Spleen (tissue), 11 donors: ENCODE measurements around the gene IFT80. TPM values are rescaled to one million over a fixed set of nuclear protein-coding genes. Genes with fewer than 3 reads are reported as not detected.

Experiments
- DNase-seq: peaks from one replicate; pipeline ENCODE4 v3.0.0-alpha.2; 2020
- H3K27ac ChIP-seq, 8 donors: fragments of 200-600 bp; sonication (generic) in 7 of 8; 1 replicate in 4 of 8; 2 replicates in 4 of 8; pipeline versions ENCODE4 v1.5.0 to v1.8.0; 2016 to 2021; ENCODE audit warnings: inconsistent platforms in 4 of 8, mild to moderate bottlenecking in 4 of 8, moderate library complexity in 1 of 8
- H3K27me3 ChIP-seq, 7 donors: fragments of 200-600 bp; sonication (generic) in 6 of 7; replicated peaks in 1 of 7; 1 replicate in 4 of 7; 2 replicates in 3 of 7; pipeline versions ENCODE4 v1.5.0 to v1.8.0; 2016 to 2021; ENCODE audit warnings: inconsistent platforms in 3 of 7, mild to moderate bottlenecking in 1 of 7
- H3K36me3 ChIP-seq, 6 donors: fragments of 200-600 bp; sonication (generic) in 5 of 6; 1 replicate in 4 of 6; 2 replicates in 2 of 6; pipeline versions ENCODE4 v1.5.0 to v1.8.0; 2016 to 2021; ENCODE audit warnings: inconsistent platforms in 2 of 6
- H3K4me1 ChIP-seq, 6 donors: fragments of 200-600 bp; sonication (generic) in 5 of 6; 1 replicate in 3 of 6; 2 replicates in 3 of 6; pipeline versions ENCODE4 v1.5.0 to v1.8.0; 2016 to 2021; ENCODE audit warnings: inconsistent platforms in 3 of 6
- H3K4me3 ChIP-seq, 8 donors: fragments of 200-600 bp; sonication (generic) in 7 of 8; 1 replicate in 4 of 8; 2 replicates in 4 of 8; pipeline versions ENCODE4 v1.5.0 to v1.8.0; 2016 to 2021; ENCODE audit warnings: inconsistent platforms in 4 of 8, mild to moderate bottlenecking in 4 of 8, moderate library complexity in 2 of 8
- H3K9me3 ChIP-seq, 8 donors: fragments of 200-600 bp; sonication (generic) in 7 of 8; 1 replicate in 4 of 8; 2 replicates in 4 of 8; pipeline versions ENCODE4 v1.5.0 to v1.8.0; 2016 to 2021; ENCODE audit warnings: inconsistent platforms in 4 of 8
- CTCF ChIP-seq, 11 experiments: fragments of 200-600 bp in 7 of 11; fragments of 450-650 bp in 4 of 11; sonication (generic) in 4 of 11; IDR thresholded peaks in 8 of 11; conservative IDR thresholded peaks in 3 of 11; 1 replicate in 7 of 11; 2 replicates in 4 of 11; pipeline versions ENCODE4 v1.4.0 to v1.8.0; 2016 to 2021; ENCODE audit warnings: antibody characterized with exemption in 11 of 11, inconsistent platforms in 4 of 11, mild to moderate bottlenecking in 1 of 11
- POLR2A ChIP-seq, 3 donors: fragments of 450-650 bp; IDR thresholded peaks; one replicate each; pipeline ENCODE4 v1.5.1; 2017; ENCODE audit warnings: antibody characterized with exemption in 3 of 3, mild to moderate bottlenecking in 1 of 3
- POLR2AphosphoS5 ChIP-seq, 3 donors: sonication (generic); formaldehyde crosslinking; IDR thresholded peaks; one replicate each; pipeline ENCODE4 v1.5.1; 2017; ENCODE audit warnings: antibody characterized with exemption in 3 of 3
- WGBS, 5 donors: extraction: QIAGEN DNeasy Blood & Tissue Kit in 3 of 5; methylation state at CpG; one replicate each; pipeline versions ENCODE4 v1.1.5 to v1.1.7; 2013 to 2018; 5-methylcytosine and 5-hydroxymethylcytosine counted together
- intact Hi-C: fragments of 100-400 bp; cut with DNase I; formaldehyde crosslinking; loops from one replicate; pipeline ENCODE4 v1.15.0; 2023; ENCODE audit warnings: low total_unique reads
- polyA plus RNA-seq, 3 donors: library from polyadenylated mRNA; stranded (reverse); fragments of 200-250 nt; gene quantifications; one replicate each; pipeline ENCODE4 v1.2.1, GENCODE V29; 2013
- total RNA-seq, 7 donors: library from RNA; depleted of rRNA in 3 of 7; stranded (reverse); fragments of >200 nt in 3 of 7; fragmentation: NEBNext Ultra II Directional in 4 of 7; extraction: Animal tissue kit (Norgen Biotek cat#: 25700) in 4 of 7; gene quantifications; one replicate each; pipeline versions ENCODE4 v1.1.0 to v1.2.1, GENCODE V29; 2016 to 2021
- donor health status: healthy with polysubstance abuse.
- donor health status: DM: no; HTN: no; CAD: no; lungs with moderate emphysema.
- donor health status: DM: no; HTN: no; CAD: no.
- donor health status: Bipolar disorder and iron deficiency.
- donor health status: healthy.
- donor health status: DM: no; HTN: no; CAD: no.
- donor health status: DM: yes; HTN: yes; CAD: no.

The IFT80 gene
- total and polyA plus RNA-seq, 10 donors = 15.3 to 44.0 (median 21.5) TPM

GRCh38 chr3:160355826-160356225, 43.2 kb downstream of the IFT80 start:
- Histone ChIP-seq H3K27ac (no peak overlapping the region), H3K36me3 (peaks cover 0 to 71% (median 18%) of the 10 kb centered on the region in 6 donors), H3K4me1 (no peaks in the 10 kb centered on the region), H3K9me3 (no peaks in the 10 kb centered on the region), H3K27me3 (no peaks in the 10 kb centered on the region), H3K4me3 (no peak overlapping the region)
- no peak for DNase-seq
- no peak for TF ChIP-seq POLR2AphosphoS5 (IDR thresholded peaks at IDR 0.05)
- WGBS, 5 donors = 91 to 98% (median 96%) methylated on average over 4 of the region's 4 CpGs
- intact Hi-C loops = no loop called here

- Histone ChIP-seq H3K4me1 (no peaks in the 10 kb centered on the region), H3K9me3 (no peaks in the 10 kb centered on the region), H3K27me3 (no peaks in the 10 kb centered on the region), H3K36me3 (peaks cover 0 to 25% (median 3%) of the 10 kb centered on the region in 6 donors), H3K4me3 (no peak overlapping the region), H3K27ac (no peak overlapping the region)
- no peak for DNase-seq
- no peak for TF ChIP-seq POLR2AphosphoS5 (IDR thresholded peaks at IDR 0.05)
- TF ChIP-seq POLR2A (IDR thresholded peaks at IDR 0.05) = no peak
- no peak for TF ChIP-seq CTCF (IDR thresholded peaks at IDR 0.05 in 8 of 11, conservative IDR thresholded peaks at IDR 0.05 in 3 of 11)
- WGBS, 5 donors = 71 to 91% (median 89%) methylated on average over 2 of the region's 2 CpGs
- intact Hi-C loops = loop anchor here (10.0 kb wide), 1 partner anchor 312 kb away; no protein-coding TSS in a partner anchor
Measured at GRCh38 chr3:160346511-160346910, 52.5 kb downstream of the IFT80 start.

GRCh38 chr3:160343132-160343531, 55.9 kb downstream of the IFT80 start:
- WGBS, 5 donors = 11 to 40% (median 14%) methylated on average over 1 of the region's 1 CpG
- Histone ChIP-seq H3K27me3 (no peaks in the 10 kb centered on the region), H3K36me3 (peaks cover 0 to 26% (median 0%) of the 10 kb centered on the region in 6 donors), H3K27ac (no peak overlapping the region), H3K4me3 (no peak overlapping the region), H3K4me1 (no peaks in the 10 kb centered on the region), H3K9me3 (peaks cover 0 to 4% (median 3%) of the 10 kb centered on the region in 8 donors)
- intact Hi-C loops = loop anchor here (10.0 kb wide), 1 partner anchor 308 kb away; no protein-coding TSS in a partner anchor
- TF ChIP-seq CTCF (IDR thresholded peaks at IDR 0.05 in 8 of 11, conservative IDR thresholded peaks at IDR 0.05 in 3 of 11) (peak in 5 of 11 experiments; percentile 22 to 43 (median 35)), POLR2A (IDR thresholded peaks at IDR 0.05) (no peak), POLR2AphosphoS5 (IDR thresholded peaks at IDR 0.05) (no peak)
- DNase-seq = no peak

GRCh38 chr3:160340351-160340750, 58.7 kb downstream of the IFT80 start:
- H3K9me3 ChIP-seq = peaks cover 0 to 13% (median 7%) of the 10 kb centered on the region in 8 donors
- no peak for DNase-seq
- H3K36me3 ChIP-seq = peaks cover 0 to 20% (median 0%) of the 10 kb centered on the region in 6 donors
- no peaks in the 10 kb centered on the region for H3K4me1 ChIP-seq
- H3K27ac ChIP-seq = no peak overlapping the region
- H3K27me3 ChIP-seq = no peaks in the 10 kb centered on the region
- no peak overlapping the region for H3K4me3 ChIP-seq
- 83 to 96% (median 93%) methylated on average over 2 of the region's 2 CpGs for WGBS, 5 donors
- intact Hi-C loops = loop anchor here (10.0 kb wide), 1 partner anchor 306 kb away; no protein-coding TSS in a partner anchor
- no peak for TF ChIP-seq POLR2AphosphoS5 (IDR thresholded peaks at IDR 0.05)
- no peak for TF ChIP-seq POLR2A (IDR thresholded peaks at IDR 0.05)
- TF ChIP-seq CTCF (IDR thresholded peaks at IDR 0.05 in 8 of 11, conservative IDR thresholded peaks at IDR 0.05 in 3 of 11) = no peak
